ENCODE measurements around the gene ARHGAP18.

- TF ChIP-seq, protein P1, sequence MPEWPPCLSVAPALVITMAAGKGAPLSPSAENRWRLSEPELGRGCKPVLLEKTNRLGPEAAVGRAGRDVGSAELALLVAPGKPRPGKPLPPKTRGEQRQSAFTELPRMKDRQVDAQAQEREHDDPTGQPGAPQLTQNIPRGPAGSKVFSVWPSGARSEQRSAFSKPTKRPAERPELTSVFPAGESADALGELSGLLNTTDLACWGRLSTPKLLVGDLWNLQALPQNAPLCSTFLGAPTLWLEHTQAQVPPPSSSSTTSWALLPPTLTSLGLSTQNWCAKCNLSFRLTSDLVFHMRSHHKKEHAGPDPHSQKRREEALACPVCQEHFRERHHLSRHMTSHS (tag by site-specific recombination; IDR thresholded peaks at IDR 0.05), result no peak
- TF ChIP-seq CTCF (tag by site-specific recombination; IDR thresholded peaks at IDR 0.05), result no peak
- no peak for TF ChIP-seq ZNF157 (tag by site-specific recombination; IDR thresholded peaks at IDR 0.05)
- TF ChIP-seq, protein P2, sequence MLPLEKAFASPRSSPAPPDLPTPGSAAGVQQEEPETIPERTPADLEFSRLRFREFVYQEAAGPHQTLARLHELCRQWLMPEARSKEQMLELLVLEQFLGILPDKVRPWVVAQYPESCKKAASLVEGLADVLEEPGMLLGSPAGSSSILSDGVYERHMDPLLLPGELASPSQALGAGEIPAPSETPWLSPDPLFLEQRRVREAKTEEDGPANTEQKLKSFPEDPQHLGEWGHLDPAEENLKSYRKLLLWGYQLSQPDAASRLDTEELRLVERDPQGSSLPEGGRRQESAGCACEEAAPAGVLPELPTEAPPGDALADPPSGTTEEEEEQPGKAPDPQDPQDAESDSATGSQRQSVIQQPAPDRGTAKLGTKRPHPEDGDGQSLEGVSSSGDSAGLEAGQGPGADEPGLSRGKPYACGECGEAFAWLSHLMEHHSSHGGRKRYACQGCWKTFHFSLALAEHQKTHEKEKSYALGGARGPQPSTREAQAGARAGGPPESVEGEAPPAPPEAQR (tag by site-specific recombination; IDR thresholded peaks at IDR 0.05), result no peak
- no peak for TF ChIP-seq SALL2 (tag by site-specific recombination; IDR thresholded peaks at IDR 0.05; ENCODE audit: borderline replicate concordance)
- no peak for TF ChIP-seq ZBTB1 (tag by site-specific recombination; IDR thresholded peaks at IDR 0.05)
- TF ChIP-seq ZNF558 (tag by site-specific recombination; IDR thresholded peaks at IDR 0.05), result no peak
- TF ChIP-seq ZNF571 (tag by site-specific recombination; IDR thresholded peaks at IDR 0.05), result no peak
- TF ChIP-seq ZNF501 (tag by site-specific recombination; IDR thresholded peaks at IDR 0.05), result no peak
- TF ChIP-seq HOXA7 (CRISPR knock-in tag; IDR thresholded peaks at IDR 0.05; ENCODE audit: borderline replicate concordance), result no peak
- no peak for TF ChIP-seq ELK4 (IDR thresholded peaks at IDR 0.05; ENCODE audit: borderline replicate concordance, low read depth, low read length)
- no peak for TF ChIP-seq ZNF274 (IDR thresholded peaks at IDR 0.05; ENCODE audit: low read length)
- TF ChIP-seq ZNF274 (tag by site-specific recombination; IDR thresholded peaks at IDR 0.05; ENCODE audit: borderline replicate concordance), result no peak
- no peak for TF ChIP-seq YY1 (tag by site-specific recombination; IDR thresholded peaks at IDR 0.05)
These were observed 47.6 kb downstream of the ARHGAP18 start for GRCh38 chr6:129662406-129662766.
